H9 (cell line): Measurements from ENCODE around the gene AMDHD2. TPM values are rescaled to one million over a fixed set of nuclear protein-coding genes. Genes with fewer than 3 reads are reported as not detected.

Experiments used
- DNase-seq: peaks from one replicate; pipeline ENCODE4 v3.0.0-alpha.2; 2017
- H2AFZ ChIP-seq: one replicate; pipeline ENCODE4 v1.6.1; 2013; ENCODE audit warnings: mild to moderate bottlenecking, low read length, control low read depth, moderate library complexity
- H2AK5ac ChIP-seq: 2 replicates; pipeline ENCODE4 v1.6.1; 2013; ENCODE audit warnings: low read length, control low read depth, mixed read lengths; ENCODE audit not compliant: insufficient read length
- H2BK120ac ChIP-seq: one replicate; pipeline ENCODE4 v1.6.1; 2013; ENCODE audit warnings: low read depth, mild to moderate bottlenecking, low read length, control low read depth, inconsistent platforms; ENCODE audit not compliant: poor library complexity, severe bottlenecking
- H2BK12ac ChIP-seq: 2 replicates; pipeline ENCODE4 v1.6.1; 2013; ENCODE audit warnings: low read length, control low read depth, mixed read lengths, low read depth; ENCODE audit not compliant: insufficient read length
- H2BK15ac ChIP-seq: 2 replicates; pipeline ENCODE4 v1.6.1; 2013; ENCODE audit warnings: low read depth, low read length, control low read depth
- H2BK20ac ChIP-seq: one replicate; pipeline ENCODE4 v1.6.1; 2013; ENCODE audit warnings: low read depth, mild to moderate bottlenecking, low read length, control low read depth, inconsistent platforms; ENCODE audit not compliant: poor library complexity, severe bottlenecking
- H2BK5ac ChIP-seq: 2 replicates; pipeline ENCODE4 v1.6.1; 2013; ENCODE audit warnings: low read length, control low read depth, mixed read lengths; ENCODE audit not compliant: insufficient read length
- H3K14ac ChIP-seq: 2 replicates; pipeline ENCODE4 v1.6.1; 2013; ENCODE audit warnings: low read length, control low read depth; ENCODE audit not compliant: insufficient read depth
- H3K18ac ChIP-seq: 2 replicates; pipeline ENCODE4 v1.6.1; 2013; ENCODE audit warnings: low read depth, mild to moderate bottlenecking, mixed read lengths, low read length, control low read depth; ENCODE audit not compliant: insufficient read length
- H3K23ac ChIP-seq: 2 replicates; pipeline ENCODE4 v1.6.1; 2013; ENCODE audit warnings: low read length, control low read depth, mixed read lengths, low read depth; ENCODE audit not compliant: insufficient read length
- H3K23me2 ChIP-seq: 2 replicates; pipeline ENCODE4 v1.6.1; 2013; ENCODE audit warnings: low read depth, mild to moderate bottlenecking, mixed read lengths, low read length, control low read depth; ENCODE audit not compliant: insufficient read length, poor library complexity, severe bottlenecking
- H3K27ac ChIP-seq: 2 replicates; pipeline ENCODE4 v1.5.1; 2013; ENCODE audit warnings: low read length, control low read depth, mixed read lengths, low read depth; ENCODE audit not compliant: insufficient read length
- H3K27me3 ChIP-seq: 2 replicates; pipeline ENCODE4 v1.6.1; 2013; ENCODE audit warnings: low read length, control low read depth, inconsistent platforms; ENCODE audit not compliant: insufficient read depth
- H3K4ac ChIP-seq: 2 replicates; pipeline ENCODE4 v1.6.1; 2013; ENCODE audit warnings: low read depth, mild to moderate bottlenecking, control low read depth, inconsistent platforms, low read length, moderate library complexity
- H3K4me1 ChIP-seq: 2 replicates; pipeline ENCODE4 v1.6.1; 2013; ENCODE audit warnings: low read length, control low read depth, inconsistent platforms; ENCODE audit not compliant: insufficient read depth
- H3K4me2 ChIP-seq: 2 replicates; pipeline ENCODE4 v1.6.1; 2013; ENCODE audit warnings: low read length, control low read depth, mixed read lengths; ENCODE audit not compliant: insufficient read length, insufficient read depth
- H3K56ac ChIP-seq: 2 replicates; pipeline ENCODE4 v1.6.1; 2013; ENCODE audit warnings: low read depth, mild to moderate bottlenecking, mixed read lengths, low read length, control low read depth; ENCODE audit not compliant: insufficient read length
- H3K79me1 ChIP-seq: 2 replicates; pipeline ENCODE4 v1.6.1; 2013; ENCODE audit warnings: low read depth, mild to moderate bottlenecking, moderate library complexity, low read length, control low read depth, inconsistent platforms; ENCODE audit not compliant: insufficient read depth, poor library complexity, severe bottlenecking
- H3K79me2 ChIP-seq: 2 replicates; pipeline ENCODE4 v1.6.1; 2013; ENCODE audit warnings: low read length, control low read depth, inconsistent platforms; ENCODE audit not compliant: insufficient read depth
- H3K9ac ChIP-seq: 2 replicates; pipeline ENCODE4 v1.6.1; 2013; ENCODE audit warnings: low read length, control low read depth, mixed read lengths; ENCODE audit not compliant: insufficient read length; ENCODE audit errors: extremely low read depth
- H3K9me3 ChIP-seq: one replicate; pipeline ENCODE4 v1.6.1; 2013; ENCODE audit warnings: low read depth, low read length, inconsistent platforms; ENCODE audit not compliant: control insufficient read depth
- H3T11ph ChIP-seq: one replicate; pipeline ENCODE4 v1.6.1; 2013; ENCODE audit warnings: mild to moderate bottlenecking, low read length, control low read depth, inconsistent platforms
- H4K20me1 ChIP-seq: one replicate; pipeline ENCODE4 v1.6.1; 2013; ENCODE audit not compliant: control insufficient read depth, insufficient read length, insufficient read depth
- H4K5ac ChIP-seq: 2 replicates; pipeline ENCODE4 v1.6.1; 2013; ENCODE audit warnings: low read depth, mild to moderate bottlenecking, mixed read lengths, low read length, control low read depth; ENCODE audit not compliant: insufficient read length
- H4K8ac ChIP-seq: replicated peaks from 2 replicates; pipeline ENCODE4 v1.6.1; 2013; ENCODE audit warnings: low read length, control low read depth, mixed read lengths, low read depth; ENCODE audit not compliant: insufficient read length
- H4K91ac ChIP-seq: 2 replicates; pipeline ENCODE4 v1.6.1; 2013; ENCODE audit warnings: low read depth, mild to moderate bottlenecking, moderate library complexity, mixed read lengths, low read length, control low read depth; ENCODE audit not compliant: insufficient read length
- H3K27ac Mint-ChIP-seq, 3 experiments: 2 replicates in 2 of 3; 3 replicates in 1 of 3; pipeline ENCODE4 v1.8.0; 2020 to 2021; ENCODE audit warnings: mixed read lengths in 3 of 3, mild to moderate bottlenecking in 1 of 3, moderate library complexity in 1 of 3
- H3K27me3 Mint-ChIP-seq: 2 replicates; pipeline ENCODE4 v1.8.0; 2021; ENCODE audit warnings: low read depth, mild to moderate bottlenecking, moderate library complexity, mixed read lengths
- H3K36me3 Mint-ChIP-seq, 3 experiments: 2 replicates in 2 of 3; 3 replicates in 1 of 3; pipeline ENCODE4 v1.8.0; 2020 to 2021; ENCODE audit warnings: low read depth in 3 of 3, mixed read lengths in 3 of 3; ENCODE audit not compliant: insufficient read depth in 1 of 3
- H3K4me1 Mint-ChIP-seq, 2 experiments: 2 replicates each; pipeline ENCODE4 v1.8.0; 2020; ENCODE audit warnings: mixed read lengths in 2 of 2
- H3K4me3 Mint-ChIP-seq, 2 experiments: 2 replicates in 1 of 2; 3 replicates in 1 of 2; pipeline ENCODE4 v1.8.0; 2020 to 2021; ENCODE audit warnings: mild to moderate bottlenecking in 2 of 2, mixed read lengths in 2 of 2, moderate library complexity in 1 of 2
- H3K9me3 Mint-ChIP-seq, 2 experiments: 2 replicates in 1 of 2; 3 replicates in 1 of 2; pipeline ENCODE4 v1.8.0; 2020; ENCODE audit warnings: mild to moderate bottlenecking in 2 of 2, mixed read lengths in 2 of 2, moderate library complexity in 1 of 2
- CTCF ChIP-seq: fragments of 200-600 bp; sonication (generic); conservative IDR thresholded peaks from 3 replicates; pipeline ENCODE4 v1.8.0; 2021; ENCODE audit warnings: antibody characterized with exemption, mild to moderate bottlenecking
- WGBS: extraction: QIAGEN DNeasy Blood & Tissue Kit; methylation state at CpG from one replicate; pipeline ENCODE4 v1.1.7; 2013; ENCODE audit warnings: missing lambda C conversion rate, low lambda C conversion rate, mixed read lengths; ENCODE audit not compliant: insufficient read length; ENCODE audit errors: extremely low coverage; 5-methylcytosine and 5-hydroxymethylcytosine counted together
- total RNA-seq: library from RNA; stranded (reverse); gene quantifications from 2 replicates; pipeline ENCODE4 v1.2.1, GENCODE V29; 2021

AMDHD2 gene
- total RNA-seq, 1 experiment from 2014 or later: 61.5 TPM

- H3K27me3 ChIP-seq: no peaks in the 10 kb centered on the region
- no peak overlapping the region for H4K5ac ChIP-seq
- no peak overlapping the region for H2BK20ac ChIP-seq
- no peak overlapping the region for H3K4ac ChIP-seq
- Mint-ChIP-seq H3K36me3 (no peaks in the 10 kb centered on the region), H3K4me3 (no peak overlapping the region), H3K9me3 (no peaks in the 10 kb centered on the region), H3K4me1 (peaks cover 12 to 24% of the 10 kb centered on the region in 2 experiments), H3K27ac (peak overlapping the region in 1 of 3 experiments; percentile 18; a peak in 1 of 7 replicates), H3K27me3 (peaks cover 2% of the 10 kb centered on the region)
- no peak overlapping the region for H3K23ac ChIP-seq
- H3K56ac ChIP-seq: no peak overlapping the region
- H3K14ac ChIP-seq: no peak overlapping the region
- H2AFZ ChIP-seq: no peak overlapping the region
- H2BK120ac ChIP-seq: no peak overlapping the region
- H3K4me1 ChIP-seq: no peaks in the 10 kb centered on the region; the same call in 1 of the 2 replicates
- no peak overlapping the region for H3K27ac ChIP-seq
- no peak overlapping the region for H4K91ac ChIP-seq
- no peak overlapping the region for H3K4me2 ChIP-seq
- DNase-seq: no peak
- no peak overlapping the region for H2AK5ac ChIP-seq
- 0 out of 3 replicates have a peak, but pooled peaks have one; percentile 14 for TF ChIP-seq CTCF
- no peak overlapping the region for H2BK5ac ChIP-seq
- H3K9me3 ChIP-seq: no peaks in the 10 kb centered on the region
- H3K23me2 ChIP-seq: no peaks in the 10 kb centered on the region
- no peaks in the 10 kb centered on the region for H3K79me2 ChIP-seq
- H3K18ac ChIP-seq: no peak overlapping the region
- no peak overlapping the region for H3K9ac ChIP-seq
- no peak overlapping the region for H2BK15ac ChIP-seq
- H4K8ac ChIP-seq: no peak overlapping the region
- WGBS: no CpG with 5 or more reads among the region's 14 CpGs
- no peaks in the 10 kb centered on the region for H4K20me1 ChIP-seq
- H3T11ph ChIP-seq: no peak overlapping the region
- no peak overlapping the region for H2BK12ac ChIP-seq
- H3K79me1 ChIP-seq: no peaks in the 10 kb centered on the region
Observed at GRCh38 chr16:2507052-2507659, 13.0 kb upstream of the AMDHD2 start.
